IPS-15b (cell line): ENCODE data around the gene CACNG6.

Source experiments
- H3K27me3 ChIP-seq: one replicate; pipeline ENCODE4 v1.6.1; 2013; ENCODE audit warnings: low read length; ENCODE audit not compliant: control insufficient read depth, insufficient read depth
- H3K36me3 ChIP-seq: one replicate; pipeline ENCODE4 v1.6.1; 2013; ENCODE audit warnings: low read length; ENCODE audit not compliant: control insufficient read depth, insufficient read depth
- H3K4me1 ChIP-seq: one replicate; pipeline ENCODE4 v1.6.1; 2013; ENCODE audit warnings: mild to moderate bottlenecking, low read length; ENCODE audit not compliant: control insufficient read depth, insufficient read depth
- H3K4me3 ChIP-seq: one replicate; pipeline ENCODE4 v1.5.1; 2013; ENCODE audit warnings: low read depth, low read length
- H3K9ac ChIP-seq: one replicate; pipeline ENCODE4 v1.6.1; 2013; ENCODE audit warnings: low read depth, mild to moderate bottlenecking, low read length
- H3K9me3 ChIP-seq: one replicate; pipeline ENCODE4 v1.6.1; 2013; ENCODE audit warnings: mild to moderate bottlenecking, low read length; ENCODE audit not compliant: control insufficient read depth, insufficient read depth

CACNG6 gene

GRCh38 chr19:53989600-53990533, 1.6 kb upstream of the CACNG6 start:
- no peak overlapping the region for H3K9ac ChIP-seq
- H3K36me3 ChIP-seq: no peaks in the 10 kb centered on the region
- no peak overlapping the region for H3K4me3 ChIP-seq
- peaks cover 35% of the 10 kb centered on the region for H3K27me3 ChIP-seq
- H3K4me1 ChIP-seq: peaks cover 3% of the 10 kb centered on the region
- H3K9me3 ChIP-seq: no peaks in the 10 kb centered on the region

GRCh38 chr19:53992211-53992610, 774 bp downstream of the CACNG6 start:
- peaks cover 3% of the 10 kb centered on the region for H3K4me1 ChIP-seq
- no peaks in the 10 kb centered on the region for H3K36me3 ChIP-seq
- no peak overlapping the region for H3K9ac ChIP-seq
- no peaks in the 10 kb centered on the region for H3K9me3 ChIP-seq
- peak overlapping the region; percentile 43 for H3K4me3 ChIP-seq
- H3K27me3 ChIP-seq: peaks cover 40% of the 10 kb centered on the region

- no peaks in the 10 kb centered on the region for H3K9me3 ChIP-seq
- no peaks in the 10 kb centered on the region for H3K36me3 ChIP-seq
- peaks cover 3% of the 10 kb centered on the region for H3K4me1 ChIP-seq
- H3K27me3 ChIP-seq: peaks cover 41% of the 10 kb centered on the region
- H3K9ac ChIP-seq: no peak overlapping the region
- no peak overlapping the region for H3K4me3 ChIP-seq
These were observed 1.4 kb downstream of the CACNG6 start for GRCh38 chr19:53992815-53993214.

GRCh38 chr19:53993448-53993847, 2.0 kb downstream of the CACNG6 start:
- Histone ChIP-seq H3K9ac (no peak overlapping the region), H3K4me1 (peaks cover 6% of the 10 kb centered on the region), H3K9me3 (no peaks in the 10 kb centered on the region)

GRCh38 chr19:53994811-53995210, 3.4 kb downstream of the CACNG6 start:
- H3K27me3 ChIP-seq: peaks cover 55% of the 10 kb centered on the region
- no peak overlapping the region for H3K9ac ChIP-seq
- H3K9me3 ChIP-seq: no peaks in the 10 kb centered on the region
- peaks cover 6% of the 10 kb centered on the region for H3K4me1 ChIP-seq
- H3K36me3 ChIP-seq: no peaks in the 10 kb centered on the region
- no peak overlapping the region for H3K4me3 ChIP-seq

More at GRCh38 chr19:53993448-53993847, 2.0 kb downstream of the CACNG6 start:
- H3K4me3 ChIP-seq: no peak overlapping the region
- no peaks in the 10 kb centered on the region for H3K36me3 ChIP-seq
- peaks cover 43% of the 10 kb centered on the region for H3K27me3 ChIP-seq

GRCh38 chr19:53998223-53998622, 6.8 kb downstream of the CACNG6 start:
- Histone ChIP-seq H3K4me1 (peaks cover 3% of the 10 kb centered on the region), H3K27me3 (peaks cover 50% of the 10 kb centered on the region)

GRCh38 chr19:53999694-54000093, 8.3 kb downstream of the CACNG6 start:
- H3K9me3 ChIP-seq: no peaks in the 10 kb centered on the region
- peaks cover 35% of the 10 kb centered on the region for H3K27me3 ChIP-seq
- peaks cover 3% of the 10 kb centered on the region for H3K4me1 ChIP-seq

More at GRCh38 chr19:53998223-53998622, 6.8 kb downstream of the CACNG6 start:
- no peak overlapping the region for H3K4me3 ChIP-seq
- H3K36me3 ChIP-seq: no peaks in the 10 kb centered on the region
- no peaks in the 10 kb centered on the region for H3K9me3 ChIP-seq
- no peak overlapping the region for H3K9ac ChIP-seq

GRCh38 chr19:54001496-54001895, 10.1 kb downstream of the CACNG6 start:
- Histone ChIP-seq H3K4me1 (peaks cover 3% of the 10 kb centered on the region), H3K4me3 (no peak overlapping the region), H3K27me3 (peaks cover 24% of the 10 kb centered on the region), H3K9ac (no peak overlapping the region), H3K36me3 (no peaks in the 10 kb centered on the region), H3K9me3 (no peaks in the 10 kb centered on the region)

More at GRCh38 chr19:53999694-54000093, 8.3 kb downstream of the CACNG6 start:
- Histone ChIP-seq H3K9ac (no peak overlapping the region), H3K4me3 (no peak overlapping the region), H3K36me3 (no peaks in the 10 kb centered on the region)

GRCh38 chr19:54002495-54003315, 11.3 kb downstream of the CACNG6 start:
- Histone ChIP-seq H3K36me3 (no peaks in the 10 kb centered on the region), H3K27me3 (peaks cover 22% of the 10 kb centered on the region), H3K4me1 (peaks cover 3% of the 10 kb centered on the region), H3K4me3 (no peak overlapping the region), H3K9ac (no peak overlapping the region), H3K9me3 (no peaks in the 10 kb centered on the region)

GRCh38 chr19:54009440-54009839, 18.0 kb downstream of the CACNG6 start:
- H3K36me3 ChIP-seq: no peaks in the 10 kb centered on the region
- H3K9ac ChIP-seq: no peak overlapping the region
- no peaks in the 10 kb centered on the region for H3K27me3 ChIP-seq
- H3K9me3 ChIP-seq: no peaks in the 10 kb centered on the region
- no peak overlapping the region for H3K4me3 ChIP-seq
- no peaks in the 10 kb centered on the region for H3K4me1 ChIP-seq

GRCh38 chr19:54010474-54010873, 19.0 kb downstream of the CACNG6 start:
- Histone ChIP-seq H3K4me1 (no peaks in the 10 kb centered on the region), H3K9me3 (no peaks in the 10 kb centered on the region), H3K27me3 (no peaks in the 10 kb centered on the region), H3K4me3 (no peak overlapping the region), H3K9ac (no peak overlapping the region), H3K36me3 (no peaks in the 10 kb centered on the region)
